Transverse colon (tissue), 4 donors: Measurements from ENCODE around the gene CNTRL.

ENCODE experiments used
- POLR2A ChIP-seq: fragments of 450-650 bp; IDR thresholded peaks from one replicate; pipeline ENCODE4 v1.6.1; 2016; ENCODE audit warnings: antibody characterized with exemption, mild to moderate bottlenecking, moderate library complexity
- POLR2AphosphoS5 ChIP-seq, 3 donors: sonication (generic); formaldehyde crosslinking; IDR thresholded peaks; one replicate each; pipeline ENCODE4 v1.6.1; 2016; ENCODE audit warnings: antibody characterized with exemption in 3 of 3
- TF ChIP-seq, protein P1 (sequence below), 5 experiments: fragments of 200-600 bp in 3 of 5; fragments of 450-650 bp in 2 of 5; sonication (generic) in 3 of 5; IDR thresholded peaks; 1 replicate in 2 of 5; 2 replicates in 3 of 5; pipeline ENCODE4 v1.5.1; 2016 to 2017; ENCODE audit warnings: antibody characterized with exemption in 5 of 5, inconsistent platforms in 3 of 5, mild to moderate bottlenecking in 2 of 5, moderate library complexity in 1 of 5

DNA sequence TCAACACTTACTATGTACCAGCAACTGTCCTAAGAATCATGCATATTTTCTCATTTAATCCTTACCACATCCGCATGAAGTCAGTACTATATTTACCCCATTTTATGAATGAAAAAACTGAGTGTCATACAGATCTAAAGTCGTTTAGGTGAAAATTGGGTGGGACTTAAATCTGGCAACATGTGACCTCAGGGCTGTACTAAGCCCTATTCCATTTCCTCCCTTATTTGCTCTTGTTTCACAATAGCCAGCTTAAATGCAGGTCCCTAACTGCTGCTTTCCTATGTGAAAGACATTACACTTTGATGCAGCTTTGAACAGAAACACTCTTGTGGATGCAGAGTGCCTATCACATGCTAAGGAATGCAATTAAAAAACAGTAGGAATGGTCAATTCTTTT, 129.4 kb downstream of the CNTRL start:
- TF ChIP-seq, protein P1, sequence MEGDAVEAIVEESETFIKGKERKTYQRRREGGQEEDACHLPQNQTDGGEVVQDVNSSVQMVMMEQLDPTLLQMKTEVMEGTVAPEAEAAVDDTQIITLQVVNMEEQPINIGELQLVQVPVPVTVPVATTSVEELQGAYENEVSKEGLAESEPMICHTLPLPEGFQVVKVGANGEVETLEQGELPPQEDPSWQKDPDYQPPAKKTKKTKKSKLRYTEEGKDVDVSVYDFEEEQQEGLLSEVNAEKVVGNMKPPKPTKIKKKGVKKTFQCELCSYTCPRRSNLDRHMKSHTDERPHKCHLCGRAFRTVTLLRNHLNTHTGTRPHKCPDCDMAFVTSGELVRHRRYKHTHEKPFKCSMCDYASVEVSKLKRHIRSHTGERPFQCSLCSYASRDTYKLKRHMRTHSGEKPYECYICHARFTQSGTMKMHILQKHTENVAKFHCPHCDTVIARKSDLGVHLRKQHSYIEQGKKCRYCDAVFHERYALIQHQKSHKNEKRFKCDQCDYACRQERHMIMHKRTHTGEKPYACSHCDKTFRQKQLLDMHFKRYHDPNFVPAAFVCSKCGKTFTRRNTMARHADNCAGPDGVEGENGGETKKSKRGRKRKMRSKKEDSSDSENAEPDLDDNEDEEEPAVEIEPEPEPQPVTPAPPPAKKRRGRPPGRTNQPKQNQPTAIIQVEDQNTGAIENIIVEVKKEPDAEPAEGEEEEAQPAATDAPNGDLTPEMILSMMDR (IDR thresholded peaks at IDR 0.05) = no peak
- TF ChIP-seq POLR2A (no peak), POLR2AphosphoS5 (IDR thresholded peaks at IDR 0.05) (no peak)
